Activated naive CD8-positive, alpha-beta T cell (primary cell): ENCODE results near the gene TRAP1.

ENCODE experiments used
- H3K27ac Mint-ChIP-seq: one replicate; pipeline ENCODE4 v1.8.0; 2021; ENCODE audit warnings: mixed read lengths
- H3K27me3 Mint-ChIP-seq: one replicate; pipeline ENCODE4 v1.8.0; 2021; ENCODE audit warnings: mixed read lengths
- H3K36me3 Mint-ChIP-seq: one replicate; pipeline ENCODE4 v1.8.0; 2021; ENCODE audit warnings: mixed read lengths
- H3K4me1 Mint-ChIP-seq: one replicate; pipeline ENCODE4 v1.8.0; 2021; ENCODE audit warnings: low read depth, mixed read lengths
- H3K4me3 Mint-ChIP-seq: one replicate; pipeline ENCODE4 v1.8.0; 2021; ENCODE audit warnings: mild to moderate bottlenecking, mixed read lengths
- H3K9me3 Mint-ChIP-seq: one replicate; pipeline ENCODE4 v1.8.0; 2021; ENCODE audit warnings: low read depth, mixed read lengths

Gene TRAP1

DNA sequence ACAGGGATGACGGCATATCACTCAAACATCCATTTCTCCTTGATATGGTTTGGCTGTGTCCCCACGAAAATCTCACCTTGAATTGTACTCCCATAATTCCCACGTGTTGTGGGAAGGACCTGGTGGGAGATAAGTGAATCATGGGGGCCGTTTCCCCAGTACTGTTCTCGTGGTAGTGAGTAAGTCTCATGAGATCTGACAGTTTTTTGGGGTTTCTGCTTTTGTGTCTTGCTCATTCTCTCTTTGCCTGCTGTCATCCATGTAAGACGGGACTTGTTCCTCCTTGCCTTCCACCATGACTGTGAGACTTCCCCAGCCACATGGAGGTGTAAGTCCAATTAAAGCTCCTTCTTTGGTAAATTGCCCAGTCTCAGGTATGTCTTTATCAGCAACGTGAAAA lies 30.3 kb downstream of the TRAP1 start:
- Mint-ChIP-seq H3K4me1 (peaks cover 7% of the 10 kb centered on the region), H3K36me3 (peaks cover 11% of the 10 kb centered on the region), H3K27ac (no peak overlapping the region), H3K4me3 (no peak overlapping the region), H3K27me3 (no peaks in the 10 kb centered on the region), H3K9me3 (no peaks in the 10 kb centered on the region)

- no peaks in the 10 kb centered on the region for H3K9me3 Mint-ChIP-seq
- H3K27ac Mint-ChIP-seq: no peak overlapping the region
- H3K27me3 Mint-ChIP-seq: no peaks in the 10 kb centered on the region
- H3K4me3 Mint-ChIP-seq: no peak overlapping the region
- no peaks in the 10 kb centered on the region for H3K4me1 Mint-ChIP-seq
- H3K36me3 Mint-ChIP-seq: peaks cover 6% of the 10 kb centered on the region
Measured at GRCh38 chr16:3681206-3681605, 36.1 kb downstream of the TRAP1 start.

DNA sequence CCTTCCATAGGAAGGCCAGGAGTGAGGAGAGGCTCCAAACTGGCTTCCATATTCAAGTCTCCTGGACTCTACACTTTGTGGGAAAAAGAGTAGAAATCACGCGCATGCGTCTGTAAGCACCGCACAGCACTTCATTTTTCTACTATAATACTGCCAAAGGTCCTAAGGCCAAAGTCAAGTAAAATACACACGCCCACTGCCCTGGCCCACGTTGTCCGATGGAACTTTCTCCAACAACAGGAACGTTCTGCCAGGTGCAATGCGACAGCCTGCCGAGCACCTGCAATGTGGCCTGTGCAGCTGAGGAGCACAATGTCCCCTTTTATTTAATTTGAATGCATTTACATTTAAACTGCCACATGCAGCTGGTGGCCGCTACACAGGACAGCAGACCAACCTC lies 39.3 kb downstream of the TRAP1 start:
- peaks cover 5% of the 10 kb centered on the region for H3K36me3 Mint-ChIP-seq
- H3K4me3 Mint-ChIP-seq: no peak overlapping the region
- no peaks in the 10 kb centered on the region for H3K9me3 Mint-ChIP-seq
- H3K27me3 Mint-ChIP-seq: no peaks in the 10 kb centered on the region
- H3K27ac Mint-ChIP-seq: no peak overlapping the region
- H3K4me1 Mint-ChIP-seq: no peaks in the 10 kb centered on the region

GRCh38 chr16:3675601-3676130 lies 41.7 kb downstream of the TRAP1 start:
- Mint-ChIP-seq H3K4me1 (no peaks in the 10 kb centered on the region), H3K27ac (no peak overlapping the region), H3K4me3 (no peak overlapping the region), H3K36me3 (no peaks in the 10 kb centered on the region), H3K9me3 (no peaks in the 10 kb centered on the region), H3K27me3 (no peaks in the 10 kb centered on the region)

DNA sequence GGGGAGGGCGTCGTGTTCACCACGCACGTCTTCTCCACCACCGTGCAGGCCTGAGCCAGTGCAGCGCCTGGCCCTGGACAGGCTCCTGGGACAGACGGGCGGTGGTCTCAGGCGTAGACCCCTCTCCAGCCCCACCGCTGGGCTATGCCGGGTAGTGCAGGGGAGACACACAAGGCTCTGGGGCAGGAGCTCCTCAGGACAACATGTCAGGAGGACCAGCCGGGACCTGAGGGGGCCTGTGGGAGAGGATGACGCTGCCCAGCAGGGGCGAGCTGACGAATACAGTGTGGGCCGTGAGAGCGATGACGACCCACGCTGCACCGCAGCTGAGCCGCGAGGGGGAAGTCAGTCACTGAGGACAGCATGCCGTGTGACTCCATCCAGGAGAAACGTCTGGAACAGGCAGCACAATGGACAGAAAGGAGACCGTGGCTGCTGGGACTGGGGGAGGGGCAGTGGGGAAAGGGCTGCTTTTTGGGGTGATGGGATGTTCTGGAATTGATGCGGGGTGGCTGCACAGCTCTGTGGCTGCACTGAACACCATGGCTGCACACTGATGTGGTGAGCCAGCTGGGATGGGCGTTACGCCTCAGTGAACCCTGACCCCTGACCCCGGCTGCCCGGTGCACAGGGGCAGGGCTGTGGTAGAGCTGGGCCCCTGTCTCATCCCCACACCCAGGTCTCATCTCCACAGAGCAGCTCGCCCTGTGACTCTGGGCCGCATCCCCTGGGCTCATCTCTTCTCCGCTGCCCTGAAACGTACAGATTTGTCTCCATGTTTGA lies 42.6 kb downstream of the TRAP1 start:
- Mint-ChIP-seq H3K27ac (no peak overlapping the region), H3K4me3 (no peak overlapping the region), H3K4me1 (no peaks in the 10 kb centered on the region), H3K36me3 (no peaks in the 10 kb centered on the region), H3K9me3 (no peaks in the 10 kb centered on the region), H3K27me3 (no peaks in the 10 kb centered on the region)

DNA sequence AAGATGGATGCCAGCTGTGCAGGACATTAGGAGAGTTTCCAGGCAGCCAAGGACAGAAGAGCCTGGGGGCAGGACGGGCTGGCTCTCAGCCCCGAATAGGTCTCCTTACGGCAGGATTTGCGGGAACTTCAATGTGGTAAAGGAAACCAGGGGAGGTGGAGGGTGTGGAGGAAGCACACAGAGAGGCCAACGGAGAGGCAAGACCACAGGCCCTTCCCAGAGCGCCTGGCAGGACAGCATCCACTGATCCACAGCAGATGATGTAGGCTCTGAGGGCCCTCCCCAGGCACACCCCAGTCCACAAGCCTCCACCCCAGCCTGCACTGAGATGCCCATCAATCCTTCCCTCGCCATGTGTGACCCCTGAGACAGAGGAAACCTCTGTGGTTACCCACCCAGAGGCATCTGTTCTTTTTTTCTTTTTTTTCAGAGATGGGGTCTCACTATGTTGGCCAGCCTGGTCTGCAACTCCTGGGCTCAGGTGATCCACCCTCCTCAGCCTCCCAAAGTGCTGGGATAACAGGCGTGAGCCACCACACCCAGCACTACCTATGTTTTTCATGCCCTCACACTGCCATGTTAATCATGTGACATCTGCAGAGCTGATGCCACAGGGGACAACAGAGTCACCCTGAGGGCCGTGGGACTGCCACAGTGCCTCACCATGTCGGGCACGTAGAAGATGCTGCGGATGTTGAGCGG lies 43.5 kb downstream of the TRAP1 start:
- H3K27me3 Mint-ChIP-seq: no peaks in the 10 kb centered on the region
- no peaks in the 10 kb centered on the region for H3K9me3 Mint-ChIP-seq
- no peaks in the 10 kb centered on the region for H3K4me1 Mint-ChIP-seq
- no peak overlapping the region for H3K4me3 Mint-ChIP-seq
- no peaks in the 10 kb centered on the region for H3K36me3 Mint-ChIP-seq
- H3K27ac Mint-ChIP-seq: no peak overlapping the region

GRCh38 chr16:3673201-3673600 lies 44.1 kb downstream of the TRAP1 start:
- H3K36me3 Mint-ChIP-seq: no peaks in the 10 kb centered on the region
- H3K4me3 Mint-ChIP-seq: no peak overlapping the region
- no peaks in the 10 kb centered on the region for H3K27me3 Mint-ChIP-seq
- no peaks in the 10 kb centered on the region for H3K9me3 Mint-ChIP-seq
- H3K27ac Mint-ChIP-seq: no peak overlapping the region
- no peaks in the 10 kb centered on the region for H3K4me1 Mint-ChIP-seq

DNA sequence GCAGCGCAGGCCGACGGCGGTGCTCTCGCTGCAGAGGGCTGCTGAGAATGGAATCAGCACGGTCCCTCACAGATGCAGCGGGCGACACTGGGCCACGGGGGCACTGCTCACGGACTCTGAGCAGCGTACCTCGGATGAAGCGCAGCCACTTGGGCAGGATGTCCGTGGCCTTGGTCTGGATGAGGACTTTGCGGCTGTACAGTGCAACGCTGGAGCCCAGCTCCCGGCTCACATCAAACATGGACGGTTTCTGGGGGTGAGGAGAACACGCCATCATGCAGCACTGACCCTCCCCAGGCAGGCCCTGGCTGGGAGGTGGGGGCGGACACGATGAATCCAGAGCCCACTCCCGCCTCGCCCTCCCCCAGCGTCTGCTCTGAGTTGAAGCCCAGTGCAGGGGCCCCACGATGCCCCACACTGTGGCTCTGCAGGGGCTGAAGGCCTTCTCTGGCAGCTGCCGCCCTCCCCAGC lies 44.7 kb downstream of the TRAP1 start:
- Mint-ChIP-seq H3K36me3 (no peaks in the 10 kb centered on the region), H3K27me3 (no peaks in the 10 kb centered on the region), H3K9me3 (no peaks in the 10 kb centered on the region), H3K4me1 (no peaks in the 10 kb centered on the region), H3K4me3 (no peak overlapping the region), H3K27ac (no peak overlapping the region)

DNA sequence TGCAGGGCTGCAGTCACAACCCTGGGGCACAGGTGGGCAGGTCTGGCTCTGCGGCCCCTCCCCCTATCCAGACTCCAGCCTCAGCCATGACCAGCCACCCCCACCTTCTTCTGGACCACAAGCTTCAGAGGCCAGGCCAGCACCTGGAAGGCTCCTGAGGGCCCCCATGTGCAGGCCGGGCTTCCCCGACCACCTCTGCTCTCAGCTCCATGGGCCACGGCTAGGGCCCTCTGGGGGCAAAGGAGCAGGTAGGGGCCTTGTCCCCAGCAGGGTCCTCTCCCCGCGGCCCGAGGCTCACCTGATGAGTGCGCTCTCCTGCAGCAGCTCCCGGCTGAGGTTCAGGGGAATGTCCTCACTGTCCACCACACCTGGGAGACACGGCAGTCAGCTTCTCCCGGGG lies 45.9 kb downstream of the TRAP1 start:
- Mint-ChIP-seq H3K9me3 (no peaks in the 10 kb centered on the region), H3K27me3 (no peaks in the 10 kb centered on the region), H3K27ac (no peak overlapping the region), H3K4me1 (peaks cover 3% of the 10 kb centered on the region), H3K4me3 (no peak overlapping the region), H3K36me3 (no peaks in the 10 kb centered on the region)

DNA sequence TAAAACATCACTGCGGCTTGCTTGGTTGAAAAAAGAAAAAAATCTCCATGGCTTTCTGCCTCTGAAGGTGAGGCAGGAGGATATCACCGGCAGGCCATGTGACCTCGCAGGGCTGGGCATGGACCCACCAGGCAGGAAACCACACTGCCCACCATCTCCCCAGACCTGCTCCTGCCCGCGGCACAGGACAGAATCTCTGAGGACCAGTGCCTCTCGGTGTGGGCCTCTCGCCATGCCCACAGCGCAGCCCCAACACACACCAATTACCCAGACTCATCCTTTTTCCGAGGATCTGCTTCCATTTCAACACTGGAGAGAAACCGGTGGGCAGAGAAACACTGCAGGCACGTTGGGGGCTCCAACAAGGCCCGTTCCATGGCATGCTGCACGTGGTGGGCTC lies 46.6 kb downstream of the TRAP1 start:
- Mint-ChIP-seq H3K4me1 (peaks cover 10% of the 10 kb centered on the region), H3K4me3 (no peak overlapping the region), H3K27me3 (no peaks in the 10 kb centered on the region), H3K9me3 (no peaks in the 10 kb centered on the region), H3K27ac (no peak overlapping the region), H3K36me3 (no peaks in the 10 kb centered on the region)

DNA sequence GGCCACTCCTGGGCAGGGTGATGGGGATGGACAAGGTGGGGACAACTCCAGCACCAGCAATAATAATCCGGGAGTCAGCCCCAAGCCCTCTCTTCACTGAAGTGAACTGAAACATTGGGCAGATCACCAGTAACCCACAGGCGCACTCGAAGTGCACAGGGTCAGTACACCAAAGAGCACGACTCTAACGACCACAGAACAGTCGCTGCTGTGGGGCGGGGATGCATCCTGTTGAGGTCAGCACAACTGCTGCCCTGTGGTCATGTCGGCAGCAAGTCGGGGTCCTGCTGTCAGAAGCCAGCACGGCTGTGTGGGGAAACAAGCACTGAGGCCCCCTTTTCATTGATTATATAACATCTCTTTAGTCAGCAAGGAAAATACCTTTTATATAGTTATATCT lies 48.2 kb downstream of the TRAP1 start:
- H3K27me3 Mint-ChIP-seq: no peaks in the 10 kb centered on the region
- H3K4me1 Mint-ChIP-seq: peaks cover 17% of the 10 kb centered on the region
- peaks cover 2% of the 10 kb centered on the region for H3K36me3 Mint-ChIP-seq
- no peaks in the 10 kb centered on the region for H3K9me3 Mint-ChIP-seq
- no peak overlapping the region for H3K27ac Mint-ChIP-seq
- H3K4me3 Mint-ChIP-seq: no peak overlapping the region

DNA sequence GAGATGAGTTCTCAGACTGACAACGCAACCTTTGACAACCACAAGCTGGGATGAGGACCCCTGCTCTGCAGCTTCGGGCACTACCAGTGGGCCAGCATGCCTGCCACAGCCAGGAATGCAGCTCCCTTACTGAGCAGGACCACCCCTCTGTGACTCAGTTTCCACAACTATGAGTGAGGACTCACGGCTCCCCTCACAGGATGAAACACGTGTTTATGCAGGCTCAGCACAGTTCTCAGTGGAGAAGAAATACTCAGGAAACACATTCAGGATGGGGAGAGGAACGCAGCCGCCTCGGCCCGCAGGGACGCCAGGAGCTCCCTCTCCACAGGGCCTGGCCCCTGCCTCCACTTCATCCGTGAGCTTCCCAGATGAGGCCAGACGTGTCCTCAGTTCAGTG lies 48.7 kb downstream of the TRAP1 start:
- peaks cover 17% of the 10 kb centered on the region for H3K4me1 Mint-ChIP-seq
- no peak overlapping the region for H3K27ac Mint-ChIP-seq
- peaks cover 2% of the 10 kb centered on the region for H3K36me3 Mint-ChIP-seq
- no peaks in the 10 kb centered on the region for H3K27me3 Mint-ChIP-seq
- H3K9me3 Mint-ChIP-seq: no peaks in the 10 kb centered on the region
- no peak overlapping the region for H3K4me3 Mint-ChIP-seq

DNA sequence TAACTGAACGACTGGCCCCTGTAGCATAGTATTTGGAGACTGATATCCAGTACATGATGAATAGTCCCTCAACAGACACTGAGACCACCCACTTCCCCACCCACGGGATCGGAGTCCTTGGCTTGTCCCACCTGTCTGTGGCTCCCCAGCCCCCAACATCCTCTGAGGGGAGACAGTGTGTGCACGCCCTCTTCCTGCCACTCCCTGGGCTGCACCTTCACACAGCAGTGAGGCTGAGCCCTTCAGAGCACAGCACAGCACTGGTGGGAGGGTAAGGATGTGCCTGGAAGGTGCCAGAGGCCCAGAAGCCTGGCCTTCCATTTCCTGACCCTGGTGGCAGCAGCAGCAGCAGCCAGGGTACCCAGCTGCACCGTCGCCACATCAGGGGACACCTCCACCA lies 51.8 kb downstream of the TRAP1 start:
- H3K36me3 Mint-ChIP-seq: peaks cover 5% of the 10 kb centered on the region
- peaks cover 17% of the 10 kb centered on the region for H3K4me1 Mint-ChIP-seq
- peak overlapping the region; percentile 23 for H3K4me3 Mint-ChIP-seq
- peak overlapping the region; percentile 61 for H3K27ac Mint-ChIP-seq
- no peaks in the 10 kb centered on the region for H3K9me3 Mint-ChIP-seq
- no peaks in the 10 kb centered on the region for H3K27me3 Mint-ChIP-seq

- no peaks in the 10 kb centered on the region for H3K27me3 Mint-ChIP-seq
- H3K4me3 Mint-ChIP-seq: no peak overlapping the region
- no peaks in the 10 kb centered on the region for H3K9me3 Mint-ChIP-seq
- peaks cover 5% of the 10 kb centered on the region for H3K36me3 Mint-ChIP-seq
- H3K27ac Mint-ChIP-seq: peak overlapping the region; percentile 28
- H3K4me1 Mint-ChIP-seq: peaks cover 17% of the 10 kb centered on the region
Measured at GRCh38 chr16:3664187-3664896, 53.0 kb downstream of the TRAP1 start.

DNA sequence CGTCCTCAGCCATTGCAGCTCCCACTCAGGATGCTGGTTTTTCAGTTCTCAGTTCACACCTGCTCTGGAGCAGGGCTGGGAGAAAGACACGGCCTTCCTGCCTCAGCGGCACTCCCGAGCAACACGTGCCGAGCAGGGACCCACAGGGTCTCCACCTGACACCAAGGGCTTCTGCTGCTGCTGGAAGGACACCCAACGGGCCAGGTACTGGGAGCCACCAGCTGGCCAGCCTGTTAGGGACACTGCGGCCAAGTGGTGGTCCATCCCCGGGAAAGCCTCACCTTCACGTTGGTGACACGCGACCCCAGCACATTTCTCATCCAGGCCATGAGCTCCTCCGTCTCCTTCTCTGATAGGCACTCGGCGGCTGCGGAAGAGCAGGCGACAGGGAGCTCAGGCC lies 54.7 kb downstream of the TRAP1 start:
- Mint-ChIP-seq H3K4me3 (no peak overlapping the region), H3K27me3 (no peaks in the 10 kb centered on the region), H3K36me3 (peaks cover 5% of the 10 kb centered on the region), H3K4me1 (peaks cover 19% of the 10 kb centered on the region), H3K9me3 (no peaks in the 10 kb centered on the region), H3K27ac (no peak overlapping the region)
